A549 (cell line): ENCODE results near the gene DUSP1.

ENCODE experiments used
- BHLHE40 ChIP-seq: IDR thresholded peaks from 2 replicates; pipeline ENCODE4 v1.6.1; 2012; ENCODE audit warnings: low read depth, low read length, inconsistent platforms
- CHD2 ChIP-seq: fragments of 150-350 bp; IDR thresholded peaks from 2 replicates; pipeline ENCODE4 v1.6.1; 2014; ENCODE audit warnings: low read length; ENCODE audit not compliant: partially characterized antibody
- EP300 ChIP-seq, 2 experiments: fragments of >200 bp; sonication (Bioruptor Twin); formaldehyde crosslinking; IDR thresholded peaks; 2 replicates in 1 of 2; 3 replicates in 1 of 2; pipeline ENCODE4 v1.6.1; 2016 to 2017
- FOXS1 ChIP-seq: fragments of 250-450 bp; sonication (Bioruptor Pico); IDR thresholded peaks from 2 replicates; pipeline ENCODE4 v1.5.0; 2020; ENCODE audit warnings: mild to moderate bottlenecking, moderate library complexity
- HOXB13 ChIP-seq: fragments of 250-450 bp; sonication (Bioruptor Pico); IDR thresholded peaks from 2 replicates; pipeline ENCODE4 v1.5.0; 2020; ENCODE audit warnings: low read depth, mild to moderate bottlenecking, moderate library complexity
- RAD21 ChIP-seq, 2 experiments: fragments of >200 bp in 1 of 2; sonication (Bioruptor Twin) in 1 of 2; formaldehyde crosslinking in 1 of 2; IDR thresholded peaks in 1 of 2; conservative IDR thresholded peaks in 1 of 2; 2 replicates in 1 of 2; 3 replicates in 1 of 2; pipeline ENCODE4 v1.6.1; 2012 to 2018; ENCODE audit warnings: inconsistent platforms in 1 of 2
- TF ChIP-seq, protein P1 (sequence below): fragments of >200 bp; sonication (Bioruptor Twin); formaldehyde crosslinking; IDR thresholded peaks from 3 replicates; pipeline ENCODE4 v1.5.1; 2016
- TF ChIP-seq, protein P2 (sequence below): IDR thresholded peaks from 2 replicates; pipeline ENCODE4 v1.6.1; 2012

DNA sequence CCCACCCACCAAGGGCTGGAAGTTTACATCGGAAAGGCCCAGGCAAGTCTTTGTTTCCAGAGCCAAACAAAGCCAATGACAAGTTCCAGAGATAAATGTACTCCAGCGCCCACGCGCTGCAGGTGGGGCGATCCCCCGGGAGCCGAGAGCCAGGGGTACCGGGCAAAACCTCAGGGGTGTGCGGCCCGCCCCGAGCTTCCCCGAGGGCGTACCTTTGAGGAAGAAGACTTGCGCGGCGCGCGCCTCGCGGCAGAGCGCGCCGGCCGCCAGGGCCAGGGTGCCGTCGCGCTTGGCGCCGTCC lies 671 bp downstream of the DUSP1 start:
- TF ChIP-seq CHD2 (no peak), BHLHE40 (no peak), FOXS1 (CRISPR knock-in tag) (no peak), HOXB13 (CRISPR knock-in tag) (no peak), EP300 (IDR thresholded peaks at IDR 0.05) (no peak), RAD21 (conservative IDR thresholded peaks at IDR 0.05 in 1 of 2, IDR thresholded peaks at IDR 0.05 in 1 of 2) (no peak)
- TF ChIP-seq, protein P1, sequence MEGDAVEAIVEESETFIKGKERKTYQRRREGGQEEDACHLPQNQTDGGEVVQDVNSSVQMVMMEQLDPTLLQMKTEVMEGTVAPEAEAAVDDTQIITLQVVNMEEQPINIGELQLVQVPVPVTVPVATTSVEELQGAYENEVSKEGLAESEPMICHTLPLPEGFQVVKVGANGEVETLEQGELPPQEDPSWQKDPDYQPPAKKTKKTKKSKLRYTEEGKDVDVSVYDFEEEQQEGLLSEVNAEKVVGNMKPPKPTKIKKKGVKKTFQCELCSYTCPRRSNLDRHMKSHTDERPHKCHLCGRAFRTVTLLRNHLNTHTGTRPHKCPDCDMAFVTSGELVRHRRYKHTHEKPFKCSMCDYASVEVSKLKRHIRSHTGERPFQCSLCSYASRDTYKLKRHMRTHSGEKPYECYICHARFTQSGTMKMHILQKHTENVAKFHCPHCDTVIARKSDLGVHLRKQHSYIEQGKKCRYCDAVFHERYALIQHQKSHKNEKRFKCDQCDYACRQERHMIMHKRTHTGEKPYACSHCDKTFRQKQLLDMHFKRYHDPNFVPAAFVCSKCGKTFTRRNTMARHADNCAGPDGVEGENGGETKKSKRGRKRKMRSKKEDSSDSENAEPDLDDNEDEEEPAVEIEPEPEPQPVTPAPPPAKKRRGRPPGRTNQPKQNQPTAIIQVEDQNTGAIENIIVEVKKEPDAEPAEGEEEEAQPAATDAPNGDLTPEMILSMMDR, result no peak
- TF ChIP-seq, protein P2, sequence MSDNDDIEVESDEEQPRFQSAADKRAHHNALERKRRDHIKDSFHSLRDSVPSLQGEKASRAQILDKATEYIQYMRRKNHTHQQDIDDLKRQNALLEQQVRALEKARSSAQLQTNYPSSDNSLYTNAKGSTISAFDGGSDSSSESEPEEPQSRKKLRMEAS, result 0 out of 2 replicates have a peak, but pooled peaks have one; percentile 10
